Natural killer cell (primary cell): ENCODE results near the gene SUCLG1. TPM values are rescaled to one million over a fixed set of nuclear protein-coding genes. Genes with fewer than 3 reads are reported as not detected.
"Not testable (repeated sequence)": the region's sequence is repeated elsewhere in the genome, so short reads cannot be mapped to it uniquely, and the experiment has no call there.

Source experiments
- ATAC-seq, 3 donors: fragments of 150-1000 bp in 2 of 3; fragments of 200-7000 bp in 1 of 3; cut with Tn5 transposase; 1 replicate in 1 of 3; 2 replicates in 2 of 3; pipeline ENCODE4 v1.10.0; 2021; ENCODE audit warnings: mild to moderate bottlenecking in 2 of 3, moderate library complexity in 2 of 3
- DNase-seq, 2 donors: peaks; one replicate each; pipeline versions ENCODE4 v3.0.0 to v3.0.0-alpha.2; 2013 to 2021; ENCODE audit warnings: mixed read lengths in 1 of 2
- H3K27ac ChIP-seq: one replicate; pipeline ENCODE4 v1.5.1; 2013; ENCODE audit warnings: mild to moderate bottlenecking, low read length
- H3K27me3 ChIP-seq: one replicate; pipeline ENCODE4 v1.6.1; 2013; ENCODE audit warnings: low read length; ENCODE audit not compliant: control insufficient read depth, insufficient read depth
- H3K36me3 ChIP-seq: one replicate; pipeline ENCODE4 v1.6.1; 2013; ENCODE audit warnings: low read length; ENCODE audit not compliant: control insufficient read depth, insufficient read depth
- H3K4me1 ChIP-seq: one replicate; pipeline ENCODE4 v1.6.1; 2013; ENCODE audit warnings: low read length; ENCODE audit not compliant: control insufficient read depth, insufficient read depth
- H3K4me3 ChIP-seq: one replicate; pipeline ENCODE4 v1.5.1; 2013; ENCODE audit warnings: low read length
- H3K9me3 ChIP-seq: one replicate; pipeline ENCODE4 v1.6.1; 2013; ENCODE audit warnings: low read length; ENCODE audit not compliant: control insufficient read depth, insufficient read depth
- H3K27ac Mint-ChIP-seq, 2 donors: one replicate each; pipeline ENCODE4 v1.8.0; 2022; ENCODE audit warnings: mild to moderate bottlenecking in 2 of 2, mixed read lengths in 2 of 2, moderate library complexity in 1 of 2
- H3K27me3 Mint-ChIP-seq, 2 donors: one replicate each; pipeline ENCODE4 v1.8.0; 2022; ENCODE audit warnings: low read depth in 2 of 2, mixed read lengths in 2 of 2
- H3K36me3 Mint-ChIP-seq: one replicate; pipeline ENCODE4 v1.8.0; 2022; ENCODE audit warnings: mixed read lengths
- H3K4me1 Mint-ChIP-seq, 2 donors: one replicate each; pipeline ENCODE4 v1.8.0; 2022; ENCODE audit warnings: mixed read lengths in 2 of 2
- H3K4me3 Mint-ChIP-seq: one replicate; pipeline ENCODE4 v1.8.0; 2022; ENCODE audit warnings: mild to moderate bottlenecking, moderate library complexity, mixed read lengths
- H3K9me3 Mint-ChIP-seq, 2 donors: one replicate each; pipeline ENCODE4 v1.8.0; 2022; ENCODE audit warnings: mixed read lengths in 2 of 2
- CTCF ChIP-seq: fragments of 200-600 bp; IDR thresholded peaks from one replicate; pipeline ENCODE4 v1.8.0; 2022; ENCODE audit warnings: antibody characterized with exemption
- WGBS: methylation state at CpG from one replicate; pipeline ENCODE4 v1.1.7; 2013; ENCODE audit warnings: missing lambda C conversion rate; ENCODE audit not compliant: insufficient coverage; 5-methylcytosine and 5-hydroxymethylcytosine counted together
- intact Hi-C: fragments of 100-400 bp; cut with micrococcal nuclease; formaldehyde crosslinking; loops from one replicate; pipeline ENCODE4 v1.14.2; 2022
- total RNA-seq, 4 donors: library from RNA; stranded (reverse); fragments of 120-200 nt in 1 of 4; gene quantifications; one replicate each; pipeline versions ENCODE4 v1.2.3 to v1.2.4, GENCODE V29; 2013 to 2022

The SUCLG1 gene
- total RNA-seq, 3 donors from 2014 or later (not counting 1 experiment from before 2014, with no cell fraction given), result 53.0 to 61.7 (median 54.6) TPM

- Histone ChIP-seq H3K4me1 (no peaks in the 10 kb centered on the region), H3K27ac (no peak overlapping the region), H3K27me3 (no peaks in the 10 kb centered on the region), H3K36me3 (peaks cover 23% of the 10 kb centered on the region), H3K9me3 (no peaks in the 10 kb centered on the region), H3K4me3 (no peak overlapping the region)
- Mint-ChIP-seq H3K27me3 (no peaks in the 10 kb centered on the region), H3K4me1 (no peaks in the 10 kb centered on the region), H3K4me3 (no peak overlapping the region), H3K36me3 (peaks cover 23% of the 10 kb centered on the region), H3K9me3 (no peaks in the 10 kb centered on the region), H3K27ac (peak overlapping the region in 1 of 2 donors; percentile 33)
- DNase-seq (no peak), ATAC-seq (no peak)
- WGBS, result 100% methylated on average over 1 of the region's 1 CpG
- intact Hi-C loops, result no loop called here
- TF ChIP-seq CTCF, result no peak
Measured at GRCh38 chr2:84421791-84422190, 37.3 kb downstream of the SUCLG1 start.

- no peaks in the 10 kb centered on the region for H3K4me1 Mint-ChIP-seq
Measured at GRCh38 chr2:84421197-84421596, 37.9 kb downstream of the SUCLG1 start.

GRCh38 chr2:84417453-84418145, 41.5 kb downstream of the SUCLG1 start:
- Histone ChIP-seq H3K36me3 (peaks cover 2% of the 10 kb centered on the region), H3K27ac (no peak overlapping the region), H3K4me1 (no peaks in the 10 kb centered on the region), H3K9me3 (no peaks in the 10 kb centered on the region), H3K27me3 (no peaks in the 10 kb centered on the region), H3K4me3 (no peak overlapping the region)
- no peak for ATAC-seq
- H3K4me1 Mint-ChIP-seq, result no peaks in the 10 kb centered on the region
- no peaks in the 10 kb centered on the region for H3K9me3 Mint-ChIP-seq
- WGBS, result 93% methylated on average over 4 of the region's 4 CpGs
- intact Hi-C loops, result no loop called here
- H3K4me3 Mint-ChIP-seq, result no peak overlapping the region
- DNase-seq, result no peak
- H3K27ac Mint-ChIP-seq, result no peak overlapping the region
- H3K27me3 Mint-ChIP-seq, result no peaks in the 10 kb centered on the region
- no peak for TF ChIP-seq CTCF
- H3K36me3 Mint-ChIP-seq, result no peaks in the 10 kb centered on the region

More at GRCh38 chr2:84421197-84421596, 37.9 kb downstream of the SUCLG1 start:
- H3K27me3 Mint-ChIP-seq, result no peaks in the 10 kb centered on the region
- no peaks in the 10 kb centered on the region for H3K4me1 ChIP-seq
- no peaks in the 10 kb centered on the region for H3K27me3 ChIP-seq
- no peak for ATAC-seq
- WGBS, result 95% methylated on average over 2 of the region's 2 CpGs
- no peaks in the 10 kb centered on the region for H3K9me3 ChIP-seq
- no peak for DNase-seq
- TF ChIP-seq CTCF, result no peak
- H3K4me3 ChIP-seq, result no peak overlapping the region
- peaks cover 23% of the 10 kb centered on the region for H3K36me3 Mint-ChIP-seq
- H3K4me3 Mint-ChIP-seq, result no peak overlapping the region
- H3K36me3 ChIP-seq, result peaks cover 23% of the 10 kb centered on the region
- no peak overlapping the region for H3K27ac ChIP-seq
- no peak overlapping the region for H3K27ac Mint-ChIP-seq
- no peaks in the 10 kb centered on the region for H3K9me3 Mint-ChIP-seq
- intact Hi-C loops, result no loop called here

- no peaks in the 10 kb centered on the region for H3K9me3 ChIP-seq
- no peaks in the 10 kb centered on the region for H3K27me3 ChIP-seq
- no peak overlapping the region for H3K27ac ChIP-seq
- H3K27ac Mint-ChIP-seq, result no peak overlapping the region
- intact Hi-C loops, result no loop called here
- TF ChIP-seq CTCF, result no peak
- H3K4me3 ChIP-seq, result no peak overlapping the region
- no peaks in the 10 kb centered on the region for H3K4me1 ChIP-seq
- ATAC-seq (no peak), DNase-seq (no peak)
- no peaks in the 10 kb centered on the region for H3K4me1 Mint-ChIP-seq
- H3K9me3 Mint-ChIP-seq, result no peaks in the 10 kb centered on the region
- WGBS, result 60% methylated on average over 1 of the region's 2 CpGs
- no peaks in the 10 kb centered on the region for H3K36me3 Mint-ChIP-seq
- H3K36me3 ChIP-seq, result no peaks in the 10 kb centered on the region
- peaks cover 4 to 8% of the 10 kb centered on the region in 2 donors for H3K27me3 Mint-ChIP-seq
- no peak overlapping the region for H3K4me3 Mint-ChIP-seq
Measured at GRCh38 chr2:84409531-84409930, 49.5 kb downstream of the SUCLG1 start.

DNA sequence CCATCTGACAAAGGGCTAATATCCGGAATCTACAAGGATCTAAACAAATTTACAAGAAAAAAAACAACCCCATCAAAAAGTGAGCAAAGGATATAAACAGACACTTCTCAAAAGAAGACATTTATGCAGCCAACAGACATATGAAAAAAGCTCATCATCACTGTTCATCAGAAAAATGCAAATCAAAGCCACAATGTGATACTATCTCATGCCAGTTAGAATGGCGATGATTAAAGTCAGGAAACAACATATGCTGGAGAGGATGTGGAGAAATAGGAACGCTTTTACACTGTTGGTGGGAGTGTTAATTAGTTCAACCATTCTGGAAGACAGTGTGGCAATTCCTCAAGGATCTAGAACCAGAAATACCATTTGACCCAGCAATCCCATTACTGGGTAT, 57.0 kb downstream of the SUCLG1 start:
- H3K27ac ChIP-seq, H3K4me1 Mint-ChIP-seq, H3K4me1 ChIP-seq, H3K27me3 Mint-ChIP-seq, H3K36me3 ChIP-seq, H3K9me3 ChIP-seq, H3K36me3 Mint-ChIP-seq, H3K9me3 Mint-ChIP-seq, ATAC-seq, intact Hi-C loops, H3K4me3 Mint-ChIP-seq, H3K27me3 ChIP-seq, H3K27ac Mint-ChIP-seq, H3K4me3 ChIP-seq, DNase-seq: not testable (repeated sequence)
- 80% methylated on average over 3 of the region's 3 CpGs for WGBS
